Aorta (tissue), 5 donors: ENCODE measurements around the gene PPP1R12B. TPM values are rescaled to one million over a fixed set of nuclear protein-coding genes. Genes with fewer than 3 reads are reported as not detected.
"Not testable (repeated sequence)": the region's sequence is repeated elsewhere in the genome, so short reads cannot be mapped to it uniquely, and the experiment has no call there.

Source experiments
- ATAC-seq: fragments of 200-7000 bp; cut with Tn5 transposase; one replicate; pipeline ENCODE4 v1.9.1; 2022; ENCODE audit warnings: moderate library complexity; ENCODE audit not compliant: low FRiP score
- DNase-seq, 2 donors: peaks; one replicate each; pipeline ENCODE4 v3.0.0-alpha.2; 2020
- H3K27ac ChIP-seq, 2 donors: one replicate each; pipeline ENCODE4 v1.5.1; 2013; ENCODE audit warnings: low read length in 2 of 2, mild to moderate bottlenecking in 2 of 2, moderate library complexity in 2 of 2, control low read depth in 1 of 2, inconsistent platforms in 1 of 2, low read depth in 1 of 2
- H3K27me3 ChIP-seq, 2 donors: one replicate each; pipeline ENCODE4 v1.6.1; 2013; ENCODE audit warnings: control low read depth in 1 of 2, low read length in 1 of 2, mild to moderate bottlenecking in 1 of 2, moderate library complexity in 1 of 2; ENCODE audit not compliant: insufficient read depth in 2 of 2, control insufficient read depth in 1 of 2
- H3K36me3 ChIP-seq, 2 donors: one replicate each; pipeline ENCODE4 v1.6.1; 2013; ENCODE audit warnings: control low read depth in 1 of 2, low read length in 1 of 2, mild to moderate bottlenecking in 1 of 2; ENCODE audit not compliant: insufficient read depth in 2 of 2, control insufficient read depth in 1 of 2
- H3K4me1 ChIP-seq, 2 donors: one replicate each; pipeline ENCODE4 v1.6.1; 2013; ENCODE audit warnings: low read length in 2 of 2, control low read depth in 1 of 2, mild to moderate bottlenecking in 1 of 2, moderate library complexity in 1 of 2; ENCODE audit not compliant: insufficient read depth in 2 of 2, control insufficient read depth in 1 of 2
- H3K4me3 ChIP-seq, 2 donors: one replicate each; pipeline ENCODE4 v1.5.1; 2013; ENCODE audit warnings: low read length in 2 of 2, control low read depth in 1 of 2, mild to moderate bottlenecking in 1 of 2
- H3K9me3 ChIP-seq: one replicate; pipeline ENCODE4 v1.6.1; 2013; ENCODE audit warnings: mild to moderate bottlenecking, low read length; ENCODE audit not compliant: control insufficient read depth
- WGBS, 2 donors: extraction: QIAGEN DNeasy Blood & Tissue Kit; methylation state at CpG; one replicate each; pipeline ENCODE4 v1.1.7; 2013; 5-methylcytosine and 5-hydroxymethylcytosine counted together
- intact Hi-C, 2 donors: fragments of 100-400 bp; cut with DNase I; formaldehyde crosslinking; loops; one replicate each; pipeline versions ENCODE4 v1.14.2 to v1.15.0; 2022
- polyA plus RNA-seq, 2 donors: library from polyadenylated mRNA; stranded (reverse); fragments of 200-250 nt; gene quantifications; one replicate each; pipeline ENCODE4 v1.2.3, GENCODE V29; 2013
- total RNA-seq, 2 donors: library from RNA; stranded (reverse); fragmentation: NEBNext Ultra II Directional; extraction: Animal tissue kit (Norgen Biotek cat#: 25700); gene quantifications; one replicate each; pipeline ENCODE4 v1.2.1, GENCODE V29; 2021
- donor health status: healthy with polysubstance abuse.
- donor health status: Bipolar disorder and iron deficiency.
- donor health status: DM: no; HTN: no; CAD: no.
- donor health status: DM: no; HTN: no; CAD: no.
- donor health status: DM: yes; HTN: yes; CAD: no.

Gene PPP1R12B
- total and polyA plus RNA-seq, 4 donors: 102 to 1,102 (median 396) TPM

GRCh38 chr1:202376247-202376646, 27.7 kb downstream of the PPP1R12B start:
- no peak overlapping the region for H3K4me3 ChIP-seq
- intact Hi-C loops: no loop called here
- peaks cover 0 to 2% of the 10 kb centered on the region in 2 donors for H3K4me1 ChIP-seq
- no peaks in the 10 kb centered on the region for H3K27me3 ChIP-seq
- no peak for DNase-seq
- no peaks in the 10 kb centered on the region for H3K36me3 ChIP-seq
- H3K9me3 ChIP-seq: no peaks in the 10 kb centered on the region
- ATAC-seq: no peak
- H3K27ac ChIP-seq: no peak overlapping the region
- 55 to 74% methylated on average over 1 of the region's 1 CpG for WGBS, 2 donors

GRCh38 chr1:202379884-202380529, 31.5 kb downstream of the PPP1R12B start:
- H3K27me3 ChIP-seq, H3K9me3 ChIP-seq, ATAC-seq, H3K4me1 ChIP-seq, H3K4me3 ChIP-seq, intact Hi-C loops, H3K36me3 ChIP-seq, H3K27ac ChIP-seq, DNase-seq: not testable (repeated sequence)
- 74 to 76% methylated on average over 4 of the region's 4 CpGs for WGBS, 2 donors

- intact Hi-C loops, H3K27ac ChIP-seq, H3K4me1 ChIP-seq, H3K27me3 ChIP-seq, H3K9me3 ChIP-seq, H3K36me3 ChIP-seq, DNase-seq, H3K4me3 ChIP-seq, ATAC-seq: not testable (repeated sequence)
- WGBS, 2 donors: 91 to 95% methylated on average over 2 of the region's 2 CpGs
Observed at GRCh38 chr1:202380535-202380934, 32.0 kb downstream of the PPP1R12B start.

GRCh38 chr1:202381867-202382266, 33.4 kb downstream of the PPP1R12B start:
- H3K27ac ChIP-seq, H3K4me3 ChIP-seq, H3K4me1 ChIP-seq, H3K36me3 ChIP-seq, ATAC-seq, DNase-seq, H3K27me3 ChIP-seq, H3K9me3 ChIP-seq, intact Hi-C loops: not testable (repeated sequence)
- 90 to 98% methylated on average over 4 of the region's 4 CpGs for WGBS, 2 donors

GRCh38 chr1:202395831-202396230, 47.3 kb downstream of the PPP1R12B start:
- H3K4me1 ChIP-seq, ATAC-seq, H3K27me3 ChIP-seq, H3K27ac ChIP-seq, intact Hi-C loops, H3K36me3 ChIP-seq, DNase-seq, H3K9me3 ChIP-seq, H3K4me3 ChIP-seq: not testable (repeated sequence)
- WGBS, 2 donors: 28 to 31% methylated on average over 3 of the region's 3 CpGs

- no peaks in the 10 kb centered on the region for H3K27me3 ChIP-seq
- H3K4me1 ChIP-seq: peaks cover 2 to 5% of the 10 kb centered on the region in 2 donors
- no peaks in the 10 kb centered on the region for H3K36me3 ChIP-seq
- no peaks in the 10 kb centered on the region for H3K9me3 ChIP-seq
- no peak for ATAC-seq
- H3K4me3 ChIP-seq: no peak overlapping the region
- intact Hi-C loops: no loop called here
- no peak for DNase-seq
- H3K27ac ChIP-seq: no peak overlapping the region
Observed at GRCh38 chr1:202397256-202397655, 48.8 kb downstream of the PPP1R12B start.

- H3K27ac ChIP-seq, H3K27me3 ChIP-seq, H3K4me3 ChIP-seq, H3K4me1 ChIP-seq, DNase-seq, H3K36me3 ChIP-seq, intact Hi-C loops, ATAC-seq, H3K9me3 ChIP-seq: not testable (repeated sequence)
- WGBS, 2 donors: 51 to 58% methylated on average over 1 of the region's 1 CpG
Observed at GRCh38 chr1:202398439-202398838, 49.9 kb downstream of the PPP1R12B start.

- H3K4me1 ChIP-seq, H3K27me3 ChIP-seq, H3K4me3 ChIP-seq, H3K36me3 ChIP-seq, H3K27ac ChIP-seq, DNase-seq, H3K9me3 ChIP-seq, ATAC-seq: not testable (repeated sequence)
- WGBS, 2 donors: 17 to 23% methylated on average over 1 of the region's 1 CpG
- intact Hi-C loops: loop anchor here in 1 of 2 donors (10.0 kb wide), 1 partner anchor 57 kb away; the partner anchor contains the start of genes PPP1R12B and UBE2T
Observed at GRCh38 chr1:202401771-202402170, 53.3 kb downstream of the PPP1R12B start.

- H3K4me3 ChIP-seq, H3K9me3 ChIP-seq, DNase-seq, H3K27ac ChIP-seq, H3K36me3 ChIP-seq, ATAC-seq, H3K4me1 ChIP-seq, H3K27me3 ChIP-seq: not testable (repeated sequence)
- intact Hi-C loops: loop anchor here in 1 of 2 donors (10.0 kb wide), 1 partner anchor 59 kb away; the partner anchor contains the start of genes PPP1R12B and UBE2T
- 53 to 63% methylated on average over 2 of the region's 2 CpGs for WGBS, 2 donors
Observed at GRCh38 chr1:202403381-202403780, 54.9 kb downstream of the PPP1R12B start.
